ENCODE results near the gene SCCPDH.

The SCCPDH gene

DNA sequence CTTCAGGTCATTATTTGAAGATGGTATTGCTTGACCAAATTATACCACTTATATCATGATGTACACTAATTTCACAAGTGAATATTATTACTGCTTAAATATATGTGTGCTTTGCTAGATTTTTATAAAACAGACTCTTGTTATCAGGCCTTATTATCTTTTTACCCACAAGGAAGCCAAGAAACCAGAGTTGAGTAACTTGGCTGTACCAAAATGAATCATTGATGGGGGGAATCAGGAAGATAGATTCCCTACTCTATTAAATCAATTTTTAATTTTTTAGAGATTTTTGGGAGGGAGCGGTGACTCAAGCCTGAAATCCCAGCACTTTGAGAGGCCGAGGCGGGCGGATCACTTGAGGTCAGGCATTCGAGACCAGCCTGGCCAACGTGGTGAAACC is 16.0 kb upstream of the SCCPDH start:
- no peaks in the 10 kb centered on the region; the same call in 1 of the 2 replicates for H3K27me3 ChIP-seq (ENCODE audit: insufficient read depth, low read length)
- H4K20me1 ChIP-seq (ENCODE audit: insufficient read depth, low read length), result no peaks in the 10 kb centered on the region
- H3K4me2 ChIP-seq (ENCODE audit: low read length), result no peak overlapping the region
- H3K27ac ChIP-seq (ENCODE audit: low read depth, low read length, poor library complexity, severe bottlenecking), result no peak overlapping the region
- no peaks in the 10 kb centered on the region; the same call in 1 of the 2 replicates for H3K36me3 ChIP-seq (ENCODE audit: insufficient read depth, low read length)
- no peaks in the 10 kb centered on the region for H3K9me3 ChIP-seq (ENCODE audit: low read length)
- H3K4me1 ChIP-seq (ENCODE audit: insufficient read depth, low read length, severe bottlenecking), result no peaks in the 10 kb centered on the region
- no peaks in the 10 kb centered on the region for H3K9me2 ChIP-seq (ENCODE audit: low read depth, low read length)
- H3F3A ChIP-seq (ENCODE audit: insufficient read depth, low read length), result no peaks in the 10 kb centered on the region
- H2AFZ ChIP-seq (ENCODE audit: low read length), result no peak overlapping the region
- no peak overlapping the region for H3K9ac ChIP-seq (ENCODE audit: low read length)
- TF ChIP-seq, protein P1, sequence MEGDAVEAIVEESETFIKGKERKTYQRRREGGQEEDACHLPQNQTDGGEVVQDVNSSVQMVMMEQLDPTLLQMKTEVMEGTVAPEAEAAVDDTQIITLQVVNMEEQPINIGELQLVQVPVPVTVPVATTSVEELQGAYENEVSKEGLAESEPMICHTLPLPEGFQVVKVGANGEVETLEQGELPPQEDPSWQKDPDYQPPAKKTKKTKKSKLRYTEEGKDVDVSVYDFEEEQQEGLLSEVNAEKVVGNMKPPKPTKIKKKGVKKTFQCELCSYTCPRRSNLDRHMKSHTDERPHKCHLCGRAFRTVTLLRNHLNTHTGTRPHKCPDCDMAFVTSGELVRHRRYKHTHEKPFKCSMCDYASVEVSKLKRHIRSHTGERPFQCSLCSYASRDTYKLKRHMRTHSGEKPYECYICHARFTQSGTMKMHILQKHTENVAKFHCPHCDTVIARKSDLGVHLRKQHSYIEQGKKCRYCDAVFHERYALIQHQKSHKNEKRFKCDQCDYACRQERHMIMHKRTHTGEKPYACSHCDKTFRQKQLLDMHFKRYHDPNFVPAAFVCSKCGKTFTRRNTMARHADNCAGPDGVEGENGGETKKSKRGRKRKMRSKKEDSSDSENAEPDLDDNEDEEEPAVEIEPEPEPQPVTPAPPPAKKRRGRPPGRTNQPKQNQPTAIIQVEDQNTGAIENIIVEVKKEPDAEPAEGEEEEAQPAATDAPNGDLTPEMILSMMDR (IDR thresholded peaks at IDR 0.05; ENCODE audit: low read length), result no peak
- TF ChIP-seq EZH2 (IDR thresholded peaks at IDR 0.05; ENCODE audit: borderline replicate concordance, low read length), result no peak
- H3K79me2 ChIP-seq (ENCODE audit: insufficient read depth, low read length), result no peaks in the 10 kb centered on the region
- no peak overlapping the region for H3K4me3 ChIP-seq (ENCODE audit: low read depth, low read length, poor library complexity, severe bottlenecking)

DNA sequence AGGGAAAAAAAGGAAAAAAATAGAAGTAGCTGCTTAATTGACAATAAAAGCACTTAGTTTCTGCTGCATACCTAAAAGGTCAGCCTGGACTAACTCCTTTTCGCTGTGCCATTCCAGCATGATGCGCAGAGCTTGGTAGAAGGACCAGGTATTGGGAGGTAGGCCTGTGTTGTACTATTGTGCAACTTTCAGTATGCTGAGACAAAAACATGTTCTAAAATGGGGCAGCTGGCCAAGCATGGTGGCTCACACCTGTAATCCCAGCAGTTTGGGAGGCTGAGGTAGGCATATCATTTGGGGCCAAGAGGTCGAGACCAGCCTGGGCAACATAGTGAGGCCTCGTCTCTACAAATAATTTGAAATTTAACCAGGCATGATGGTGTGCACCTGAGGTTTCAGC is 15.0 kb upstream of the SCCPDH start:
- Histone ChIP-seq H3K4me2 (ENCODE audit: low read length) (no peak overlapping the region), H3K4me1 (ENCODE audit: insufficient read depth, low read length, severe bottlenecking) (no peaks in the 10 kb centered on the region), H3F3A (ENCODE audit: insufficient read depth, low read length) (no peaks in the 10 kb centered on the region), H3K79me2 (ENCODE audit: insufficient read depth, low read length) (no peaks in the 10 kb centered on the region), H3K9me2 (ENCODE audit: low read depth, low read length) (no peaks in the 10 kb centered on the region), H2AFZ (ENCODE audit: low read length) (no peak overlapping the region), H3K9me3 (ENCODE audit: low read length) (no peaks in the 10 kb centered on the region), H3K27me3 (ENCODE audit: insufficient read depth, low read length) (no peaks in the 10 kb centered on the region; the same call in 1 of the 2 replicates), H4K20me1 (ENCODE audit: insufficient read depth, low read length) (no peaks in the 10 kb centered on the region), H3K27ac (ENCODE audit: low read depth, low read length, poor library complexity, severe bottlenecking) (no peak overlapping the region), H3K9ac (ENCODE audit: low read length) (no peak overlapping the region), H3K4me3 (ENCODE audit: low read depth, low read length, poor library complexity, severe bottlenecking) (no peak overlapping the region), H3K36me3 (ENCODE audit: insufficient read depth, low read length) (no peaks in the 10 kb centered on the region; the same call in 1 of the 2 replicates)
- TF ChIP-seq, protein P1 (IDR thresholded peaks at IDR 0.05; ENCODE audit: low read length), result no peak
- no peak for TF ChIP-seq EZH2 (IDR thresholded peaks at IDR 0.05; ENCODE audit: borderline replicate concordance, low read length)

DNA sequence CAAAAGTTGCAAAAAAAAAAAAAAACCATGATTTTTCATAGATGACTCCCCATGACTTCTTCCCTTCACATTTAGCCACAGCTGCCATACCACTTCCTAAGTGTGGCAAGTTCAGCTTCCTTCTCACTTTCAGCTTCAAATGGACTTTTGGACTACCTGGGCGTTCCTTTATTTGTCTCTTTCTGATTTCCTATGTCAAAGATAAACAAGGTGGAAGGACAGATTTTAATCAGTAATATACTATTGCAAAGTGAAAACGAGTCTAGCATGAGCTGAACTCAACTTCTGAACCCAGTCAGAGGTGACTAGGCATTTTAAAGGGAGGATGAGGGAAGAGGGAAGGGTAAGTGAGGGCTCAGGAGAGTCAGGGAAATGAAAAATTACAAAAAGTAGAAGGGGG is 14.4 kb upstream of the SCCPDH start:
- Histone ChIP-seq H3K27me3 (ENCODE audit: insufficient read depth, low read length) (no peaks in the 10 kb centered on the region; the same call in 1 of the 2 replicates), H3F3A (ENCODE audit: insufficient read depth, low read length) (no peaks in the 10 kb centered on the region), H3K36me3 (ENCODE audit: insufficient read depth, low read length) (no peaks in the 10 kb centered on the region; the same call in 1 of the 2 replicates), H3K79me2 (ENCODE audit: insufficient read depth, low read length) (no peaks in the 10 kb centered on the region), H3K9ac (ENCODE audit: low read length) (no peak overlapping the region), H4K20me1 (ENCODE audit: insufficient read depth, low read length) (no peaks in the 10 kb centered on the region), H3K4me1 (ENCODE audit: insufficient read depth, low read length, severe bottlenecking) (no peaks in the 10 kb centered on the region), H3K27ac (ENCODE audit: low read depth, low read length, poor library complexity, severe bottlenecking) (no peak overlapping the region), H3K4me3 (ENCODE audit: low read depth, low read length, poor library complexity, severe bottlenecking) (no peak overlapping the region), H3K9me2 (ENCODE audit: low read depth, low read length) (no peaks in the 10 kb centered on the region), H2AFZ (ENCODE audit: low read length) (no peak overlapping the region), H3K9me3 (ENCODE audit: low read length) (no peaks in the 10 kb centered on the region), H3K4me2 (ENCODE audit: low read length) (no peak overlapping the region)
- TF ChIP-seq, protein P1 (IDR thresholded peaks at IDR 0.05; ENCODE audit: low read length), result no peak
- no peak for TF ChIP-seq EZH2 (IDR thresholded peaks at IDR 0.05; ENCODE audit: borderline replicate concordance, low read length)
